PC-3 (cell line): ENCODE measurements around the gene NUCB1.

Experiments
- CTCF ChIP-seq: fragments of 300-600 bp; sonication (generic); conservative IDR thresholded peaks from 2 replicates; pipeline ENCODE4 v1.5.1; 2017; ENCODE audit warnings: antibody characterized with exemption, low read depth, mild to moderate bottlenecking, low read length
- EZH2 ChIP-seq: fragments of 300-600 bp; sonication (generic); IDR thresholded peaks from one replicate; pipeline ENCODE4 v1.6.1; 2017; ENCODE audit warnings: antibody characterized with exemption, mild to moderate bottlenecking, low read length; ENCODE audit not compliant: unreplicated experiment

DNA sequence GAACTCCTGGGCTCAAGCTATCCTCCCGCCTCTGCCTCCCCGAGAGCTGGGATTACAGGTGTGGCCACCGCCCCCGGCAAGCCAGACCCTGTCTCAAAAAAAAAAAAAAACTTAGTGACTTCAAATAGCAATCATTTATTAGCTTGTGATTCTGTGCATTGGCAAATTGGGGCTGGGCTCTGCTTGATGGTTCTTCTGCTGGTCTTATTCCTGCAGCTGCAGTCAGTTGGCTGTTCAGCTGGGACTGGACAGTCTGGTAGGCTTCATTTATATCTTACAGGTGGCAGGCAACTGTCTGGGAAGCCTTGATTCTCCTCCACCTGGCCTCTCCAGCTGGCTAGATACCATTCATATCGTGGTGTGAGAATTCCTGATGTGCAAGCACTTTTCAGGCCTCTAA lies 40.8 kb downstream of the NUCB1 start:
- TF ChIP-seq CTCF (no peak), EZH2 (no peak)
